Erythroblast (primary cell): ENCODE results near the gene ZNF609.

ENCODE experiments used
- GATA1 ChIP-seq: IDR thresholded peaks from 2 replicates; pipeline ENCODE4 v1.6.1; 2011; ENCODE audit warnings: low read depth, mild to moderate bottlenecking, control low read depth, low read length, moderate library complexity
- POLR2A ChIP-seq: IDR thresholded peaks from 2 replicates; pipeline ENCODE4 v1.6.1; 2011; ENCODE audit warnings: mild to moderate bottlenecking, low read length

DNA sequence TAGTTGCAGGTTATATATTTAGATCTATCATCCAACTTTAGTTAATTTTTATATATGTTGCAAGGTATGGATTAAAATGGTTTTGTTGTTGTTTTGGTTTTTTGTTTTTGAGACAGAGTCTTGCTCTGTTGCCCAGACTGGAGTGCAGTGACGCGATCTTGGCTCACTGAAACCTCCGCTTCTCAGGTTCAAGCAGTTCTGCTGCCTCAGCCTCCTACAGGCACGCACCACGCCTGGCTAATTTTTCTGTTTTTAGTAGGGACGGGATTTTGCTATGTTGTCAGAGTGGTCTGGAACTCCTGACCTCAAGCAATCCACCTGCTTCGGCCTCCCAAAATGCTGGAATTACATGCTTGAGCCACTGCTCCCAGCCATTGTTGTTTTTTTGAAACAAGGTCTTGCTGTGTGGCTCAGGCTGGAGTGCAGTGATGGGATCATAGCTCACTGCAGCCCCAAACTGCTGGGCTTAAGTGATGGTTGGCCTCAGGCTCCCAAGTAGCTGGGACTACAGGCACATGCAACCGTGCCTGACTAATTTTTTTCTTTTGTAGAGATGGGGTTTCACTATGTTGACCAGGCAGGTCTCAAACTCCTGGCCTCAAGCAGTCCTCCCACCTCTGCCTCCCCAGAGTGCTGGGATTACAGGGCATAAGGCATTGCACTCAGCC lies 92.0 kb downstream of the ZNF609 start:
- TF ChIP-seq POLR2A: no peak
- no peak for TF ChIP-seq GATA1
